CD4-positive, alpha-beta T cell (primary cell): Measurements from ENCODE around the gene FNDC3B. TPM values are rescaled to one million over a fixed set of nuclear protein-coding genes. Genes with fewer than 3 reads are reported as not detected.

Experiments used
- ATAC-seq: fragments of 200-7000 bp; cut with Tn5 transposase; one replicate; pipeline ENCODE4 v1.10.0; 2022; ENCODE audit warnings: mild to moderate bottlenecking; ENCODE audit not compliant: poor library complexity
- CTCF ChIA-PET: fragments of 350-600 bp; sonication (Branson Sonifier 250); formaldehyde crosslinking; loops from one replicate; lab custom pipeline; 2021; ENCODE audit warnings: antibody characterized with exemption, inconsistent platforms; lab: Charles Lee
- POLR2A ChIA-PET: fragments of 350-600 bp; sonication (Branson Sonifier 250); formaldehyde crosslinking; loops from one replicate; lab custom pipeline; 2021; ENCODE audit warnings: antibody characterized with exemption, inconsistent platforms; lab: Charles Lee
- DNase-seq, 14 experiments: peaks; one replicate each; pipeline ENCODE4 v3.0.0-alpha.2; 2013 to 2020; ENCODE audit warnings: mixed read lengths in 2 of 14
- H3K27ac ChIP-seq, 2 donors: one replicate each; pipeline versions ENCODE4 v1.5.1 to v1.7.0; 2013; ENCODE audit warnings: low read length in 2 of 2, low read depth in 1 of 2, mild to moderate bottlenecking in 1 of 2
- H3K27me3 ChIP-seq, 2 experiments: 1 replicate in 1 of 2; 2 replicates in 1 of 2; pipeline versions ENCODE4 v1.6.1 to v1.7.0; 2013; ENCODE audit warnings: low read length in 2 of 2, control low read depth in 1 of 2, mild to moderate bottlenecking in 1 of 2, moderate library complexity in 1 of 2; ENCODE audit not compliant: insufficient read depth in 2 of 2, control insufficient read depth in 1 of 2
- H3K36me3 ChIP-seq: one replicate; pipeline ENCODE4 v1.6.1; 2013; ENCODE audit warnings: low read length, control low read depth; ENCODE audit not compliant: insufficient read depth
- H3K4me1 ChIP-seq: one replicate; pipeline ENCODE4 v1.6.1; 2013; ENCODE audit warnings: low read length, control low read depth; ENCODE audit not compliant: insufficient read depth
- H3K4me3 ChIP-seq: one replicate; pipeline ENCODE4 v1.5.1; 2013; ENCODE audit warnings: mild to moderate bottlenecking, low read length, moderate library complexity
- H3K9me3 ChIP-seq, 2 experiments: 1 replicate in 1 of 2; 2 replicates in 1 of 2; pipeline versions ENCODE4 v1.6.1 to v1.7.0; 2013; ENCODE audit warnings: low read length in 2 of 2, mild to moderate bottlenecking in 2 of 2, control low read depth in 1 of 2, moderate library complexity in 1 of 2; ENCODE audit not compliant: control insufficient read depth in 1 of 2, insufficient read depth in 1 of 2
- H3K27ac Mint-ChIP-seq: one replicate; pipeline ENCODE4 v1.8.0; 2020; ENCODE audit warnings: mixed read lengths
- H3K27me3 Mint-ChIP-seq: one replicate; pipeline ENCODE4 v1.8.0; 2021; ENCODE audit warnings: mixed read lengths
- H3K36me3 Mint-ChIP-seq: one replicate; pipeline ENCODE4 v1.8.0; 2021; ENCODE audit warnings: low read depth, mixed read lengths
- H3K4me1 Mint-ChIP-seq: one replicate; pipeline ENCODE4 v1.8.0; 2021; ENCODE audit warnings: low read depth, mixed read lengths
- H3K4me3 Mint-ChIP-seq: one replicate; pipeline ENCODE4 v1.8.0; 2020; ENCODE audit warnings: mild to moderate bottlenecking, mixed read lengths
- H3K9me3 Mint-ChIP-seq: one replicate; pipeline ENCODE4 v1.8.0; 2020; ENCODE audit warnings: mixed read lengths
- CTCF ChIP-seq: fragments of 200-600 bp; IDR thresholded peaks from one replicate; pipeline ENCODE4 v1.8.0; 2022; ENCODE audit warnings: antibody characterized with exemption, mild to moderate bottlenecking
- intact Hi-C, 2 experiments: fragments of 100-400 bp; cut with DNase I in 1 of 2; cut with micrococcal nuclease in 1 of 2; formaldehyde crosslinking; loops; one replicate each; pipeline versions ENCODE4 v1.15.1 to v1.9.0; 2023 to 2025; cut with DNase I, micrococcal nuclease
- total RNA-seq, 174 experiments: library from RNA in 2 of 174; stranded (reverse) in 2 of 174; gene quantifications; one replicate each; pipeline ENCODE4 v1.2.3 and lab custom pipeline; 2021 to 2026

The FNDC3B gene
- total RNA-seq, 2 experiments from 2014 or later: 26.1 to 28.7 TPM

GRCh38 chr3:172167892-172168648 is 128.7 kb downstream of the FNDC3B start:
- H3K9me3 ChIP-seq: no peaks in the 10 kb centered on the region
- no peaks in the 10 kb centered on the region for H3K4me1 ChIP-seq
- Mint-ChIP-seq H3K4me1 (peaks cover 9% of the 10 kb centered on the region), H3K4me3 (no peak overlapping the region), H3K9me3 (no peaks in the 10 kb centered on the region), H3K36me3 (no peaks in the 10 kb centered on the region), H3K27ac (no peak overlapping the region), H3K27me3 (no peaks in the 10 kb centered on the region)
- POLR2A ChIA-PET: no interaction called here
- H3K27ac ChIP-seq: no peak overlapping the region
- no peak for ATAC-seq
- TF ChIP-seq CTCF: no peak
- CTCF ChIA-PET: no interaction called here
- intact Hi-C loops: no loop called here
- H3K27me3 ChIP-seq: no peaks in the 10 kb centered on the region
- no peaks in the 10 kb centered on the region for H3K36me3 ChIP-seq
- DNase-seq: no peak
- no peak overlapping the region for H3K4me3 ChIP-seq

DNA sequence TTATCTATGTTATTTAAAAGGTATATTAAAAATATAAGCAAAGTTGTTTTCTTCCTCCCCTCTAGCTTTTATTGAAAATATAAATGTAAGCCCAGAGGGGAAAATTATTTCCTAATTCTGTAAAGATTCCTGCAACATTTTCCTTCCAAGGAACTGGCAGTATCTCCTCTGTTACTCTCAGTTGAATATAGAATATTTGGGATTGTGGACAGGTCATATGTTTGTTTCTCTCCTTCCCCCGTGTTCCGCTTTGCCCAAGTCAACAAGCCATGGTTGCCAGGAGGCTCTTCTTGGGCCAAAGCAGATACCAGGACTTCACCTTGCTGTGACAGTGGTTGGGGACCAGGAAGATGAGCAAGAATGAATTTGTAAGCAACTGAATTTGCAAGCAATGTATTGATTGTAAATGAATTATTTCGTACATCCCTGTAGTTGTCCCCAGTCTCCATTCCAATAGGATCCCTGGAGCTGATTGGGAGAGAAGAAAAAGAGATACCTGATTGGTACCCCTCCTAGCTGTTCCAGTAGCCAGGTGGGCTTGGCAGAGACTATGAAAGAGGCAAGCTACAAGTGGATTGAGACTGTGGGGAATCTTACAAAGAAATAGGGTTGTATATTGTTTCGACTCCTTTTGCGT is 130.8 kb downstream of the FNDC3B start:
- TF ChIP-seq CTCF: no peak
- CTCF ChIA-PET: no interaction called here
- Mint-ChIP-seq H3K27ac (no peak overlapping the region), H3K36me3 (no peaks in the 10 kb centered on the region), H3K27me3 (no peaks in the 10 kb centered on the region), H3K9me3 (no peaks in the 10 kb centered on the region), H3K4me1 (peaks cover 9% of the 10 kb centered on the region), H3K4me3 (no peak overlapping the region)
- Histone ChIP-seq H3K36me3 (no peaks in the 10 kb centered on the region), H3K4me1 (peaks cover 4% of the 10 kb centered on the region), H3K4me3 (no peak overlapping the region), H3K27ac (no peak overlapping the region), H3K27me3 (no peaks in the 10 kb centered on the region), H3K9me3 (no peaks in the 10 kb centered on the region)
- DNase-seq (no peak), ATAC-seq (no peak)
- intact Hi-C loops: no loop called here
- POLR2A ChIA-PET: interaction anchor here (1.1 kb wide), 1 partner anchor 10 kb away, joined by 3 read pairs; no protein-coding TSS in a partner anchor

DNA sequence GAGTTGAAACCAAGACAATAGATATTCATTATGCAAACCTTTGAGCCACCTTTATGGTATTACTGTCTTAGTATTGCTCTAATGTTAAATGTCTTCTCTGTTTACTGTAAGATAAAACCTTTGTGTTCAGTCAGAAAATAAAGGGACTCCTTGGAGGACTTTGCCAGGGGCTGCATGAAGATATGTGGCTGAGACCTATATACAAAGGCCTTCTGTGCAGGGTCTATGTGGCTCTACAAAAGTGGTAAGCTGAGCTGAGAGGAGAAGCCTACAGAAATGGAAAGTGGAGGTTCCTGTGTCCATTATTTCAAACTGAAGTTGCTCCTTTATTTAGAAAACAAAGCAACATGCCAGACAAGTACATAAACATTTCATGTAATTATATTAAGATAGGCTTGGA is 131.5 kb downstream of the FNDC3B start:
- ATAC-seq (no peak), DNase-seq (no peak)
- no peaks in the 10 kb centered on the region for H3K36me3 ChIP-seq
- H3K4me1 ChIP-seq: peaks cover 4% of the 10 kb centered on the region
- TF ChIP-seq CTCF: no peak
- H3K9me3 ChIP-seq: no peaks in the 10 kb centered on the region
- H3K4me3 ChIP-seq: no peak overlapping the region
- Mint-ChIP-seq H3K4me1 (peaks cover 9% of the 10 kb centered on the region), H3K4me3 (no peak overlapping the region), H3K9me3 (no peaks in the 10 kb centered on the region), H3K36me3 (no peaks in the 10 kb centered on the region), H3K27ac (no peak overlapping the region), H3K27me3 (no peaks in the 10 kb centered on the region)
- ChIA-PET POLR2A (no interaction called here), CTCF (no interaction called here)
- no peak overlapping the region for H3K27ac ChIP-seq
- intact Hi-C loops: no loop called here
- no peaks in the 10 kb centered on the region for H3K27me3 ChIP-seq
